Activated CD8-positive, alpha-beta memory T cell treated with anti-CD3 and anti-CD28 coated beads, Interleukin-2, amount 50 U/mL, for 1 hour (primary cell): Measurements from ENCODE around the gene SRSF1.
"Not testable (repeated sequence)": the region's sequence is repeated elsewhere in the genome, so short reads cannot be mapped to it uniquely, and the experiment has no call there.

Experiments
- DNase-seq: peaks from one replicate; pipeline ENCODE4 v3.0.0-alpha.2; 2020; ENCODE audit errors: extremely low read depth

SRSF1 gene

GRCh38 chr17:57965521-57966160 is 41.4 kb downstream of the SRSF1 start:
- no peak for DNase-seq

GRCh38 chr17:57963149-57963511 is 43.9 kb downstream of the SRSF1 start:
- DNase-seq = no peak

- no peak for DNase-seq
These were observed 44.5 kb downstream of the SRSF1 start for GRCh38 chr17:57962279-57963148.

- DNase-seq = no peak
These were observed 47.1 kb downstream of the SRSF1 start for GRCh38 chr17:57959929-57960328.

GRCh38 chr17:57958391-57958790 is 48.7 kb downstream of the SRSF1 start:
- not testable (repeated sequence) for DNase-seq

GRCh38 chr17:57957886-57958285 is 49.2 kb downstream of the SRSF1 start:
- no peak for DNase-seq

- DNase-seq = no peak
These were observed 49.8 kb downstream of the SRSF1 start for GRCh38 chr17:57957120-57957850.

- peak; percentile 23 for DNase-seq
These were observed 50.5 kb downstream of the SRSF1 start for GRCh38 chr17:57956291-57957119.

GRCh38 chr17:57955183-57955931 is 51.7 kb downstream of the SRSF1 start, which contains the start of gene CUEDC1:
Gene CUEDC1, minus strand, starts transcription at chr17:57955412. Its CDS starts 69,848 bp downstream, at chr17:57885564.
- DNase-seq = peak; percentile 18

GRCh38 chr17:57954397-57955182 is 52.5 kb downstream of the SRSF1 start:
- no peak for DNase-seq

GRCh38 chr17:57953705-57954396 is 53.2 kb downstream of the SRSF1 start:
- DNase-seq = no peak
